ENCODE results near the gene MYH10.

MYH10 gene

GRCh38 chr17:8649157-8650118 is 18.9 kb upstream of the MYH10 start:
- DNase-seq (ENCODE audit: low spot score) = no peak

- no peak for DNase-seq (ENCODE audit: low spot score)
Observed at GRCh38 chr17:8647956-8648355, 17.4 kb upstream of the MYH10 start.

- DNase-seq (ENCODE audit: low spot score) = no peak
Observed at GRCh38 chr17:8647202-8647601, 16.7 kb upstream of the MYH10 start.

- no peak for DNase-seq (ENCODE audit: low spot score)
Observed at GRCh38 chr17:8644507-8644902, 14.0 kb upstream of the MYH10 start.

- DNase-seq (ENCODE audit: low spot score) = no peak
Observed at GRCh38 chr17:8643855-8644506, 13.5 kb upstream of the MYH10 start.

- DNase-seq (ENCODE audit: low spot score) = no peak
Observed at GRCh38 chr17:8639709-8640108, 9.2 kb upstream of the MYH10 start.

GRCh38 chr17:8632061-8632460 is 1.5 kb upstream of the MYH10 start:
- no peak for DNase-seq (ENCODE audit: low spot score)

- peak; percentile 42 for DNase-seq (ENCODE audit: low spot score)
Observed at GRCh38 chr17:8631554-8631877, 991 bp upstream of the MYH10 start.

- peak; percentile 97 for DNase-seq (ENCODE audit: low spot score)
Observed at GRCh38 chr17:8630802-8631553, 453 bp upstream of the MYH10 start.

- DNase-seq (ENCODE audit: low spot score) = no peak
Observed at GRCh38 chr17:8629371-8630226, 926 bp downstream of the MYH10 start.

GRCh38 chr17:8628609-8629169 is 1.8 kb downstream of the MYH10 start:
- DNase-seq (ENCODE audit: low spot score) = no peak

- no peak for DNase-seq (ENCODE audit: low spot score)
Observed at GRCh38 chr17:8628172-8628571, 2.4 kb downstream of the MYH10 start.

- DNase-seq (ENCODE audit: low spot score) = no peak
Observed at GRCh38 chr17:8623591-8623990, 6.9 kb downstream of the MYH10 start.

GRCh38 chr17:8622191-8622590 is 8.3 kb downstream of the MYH10 start:
- no peak for DNase-seq (ENCODE audit: low spot score)

- no peak for DNase-seq (ENCODE audit: low spot score)
Observed at GRCh38 chr17:8621585-8621984, 8.9 kb downstream of the MYH10 start.

GRCh38 chr17:8619294-8619693 is 11.2 kb downstream of the MYH10 start:
- DNase-seq (ENCODE audit: low spot score) = no peak

GRCh38 chr17:8618825-8619224 is 11.7 kb downstream of the MYH10 start:
- DNase-seq (ENCODE audit: low spot score) = no peak

GRCh38 chr17:8614988-8615387 is 15.5 kb downstream of the MYH10 start:
- no peak for DNase-seq (ENCODE audit: low spot score)

- no peak for DNase-seq (ENCODE audit: low spot score)
Observed at GRCh38 chr17:8611619-8612298, 18.8 kb downstream of the MYH10 start.

GRCh38 chr17:8611137-8611536 is 19.4 kb downstream of the MYH10 start:
- DNase-seq (ENCODE audit: low spot score) = no peak

GRCh38 chr17:8610558-8610957 is 20.0 kb downstream of the MYH10 start:
- DNase-seq (ENCODE audit: low spot score) = no peak

Measured in SW480 (cell line).